Inferior parietal cortex (tissue), 1 donor: ENCODE data around the gene PPP1R27.

Experiments used
- DNase-seq: peaks from one replicate; pipeline ENCODE4 v3.0.0-alpha.2; 2016; ENCODE audit errors: extremely low spot score

PPP1R27 gene

GRCh38 chr17:81804559-81805399, 30.1 kb downstream of the PPP1R27 start:
- DNase-seq = no peak

GRCh38 chr17:81803728-81804558, 30.9 kb downstream of the PPP1R27 start, which contains the start of gene GCGR:
Gene GCGR, plus strand, starts transcription at chr17:81804150. Its CDS starts 4,869 bp downstream, at chr17:81809019.
- no peak for DNase-seq

- no peak for DNase-seq
Measured at GRCh38 chr17:81802856-81803643, 31.8 kb downstream of the PPP1R27 start.

- no peak for DNase-seq
Measured at GRCh38 chr17:81802048-81802758, 32.6 kb downstream of the PPP1R27 start.

GRCh38 chr17:81801327-81801726, 33.5 kb downstream of the PPP1R27 start:
- no peak for DNase-seq

GRCh38 chr17:81794509-81794908, 40.3 kb downstream of the PPP1R27 start:
- DNase-seq = no peak

GRCh38 chr17:81794074-81794476, 40.8 kb downstream of the PPP1R27 start:
- no peak for DNase-seq

GRCh38 chr17:81792675-81793615, 41.9 kb downstream of the PPP1R27 start:
- DNase-seq = no peak
